ENCODE results near the gene SORCS2.
A peak's percentile ranks its signal among the peaks of the same experiment; 100 is the strongest.

Gene SORCS2

DNA sequence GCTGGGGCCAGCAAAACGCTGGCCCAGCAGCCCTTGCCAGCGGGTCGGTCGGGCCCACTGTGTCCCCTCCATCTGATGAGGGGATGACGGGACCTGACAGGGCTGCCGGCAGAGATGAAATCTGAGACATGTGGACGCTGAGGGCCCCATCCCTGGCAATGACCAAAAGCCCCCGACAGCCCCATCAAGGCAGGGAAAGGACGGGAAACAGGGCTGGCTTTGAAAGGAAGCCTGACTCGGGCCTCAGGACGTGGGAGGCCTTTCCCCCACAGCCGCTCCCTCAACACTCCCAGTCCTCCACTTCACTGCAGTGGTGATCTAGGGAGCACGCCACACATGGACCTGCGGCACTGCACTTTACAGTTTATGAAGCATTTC, 544.9 kb downstream of the SORCS2 start:
- DNase-seq: no peak
- H4K8ac ChIP-seq (ENCODE audit: low read depth, low read length): no peak overlapping the region
- no peak overlapping the region for H3K23ac ChIP-seq (ENCODE audit: low read length)
- no peaks in the 10 kb centered on the region for H3K27me3 ChIP-seq (ENCODE audit: insufficient read depth, low read length)
- H3K79me2 ChIP-seq (ENCODE audit: control insufficient read depth, insufficient read depth, low read length, poor library complexity): no peaks in the 10 kb centered on the region
- H3K36me3 ChIP-seq (ENCODE audit: control insufficient read depth in 1 of 2, insufficient read depth in 2 of 2, low read length in 2 of 2): no peaks in the 10 kb centered on the region
- H3K4me2 ChIP-seq (ENCODE audit: low read length): no peak overlapping the region
- H3K4ac ChIP-seq (ENCODE audit: low read depth, low read length): no peak overlapping the region
- no peak overlapping the region for H3K4me3 ChIP-seq (ENCODE audit: low read depth, low read length)
- H3K27ac ChIP-seq (ENCODE audit: low read depth, low read length): no peak overlapping the region
- H3K79me1 ChIP-seq (ENCODE audit: low read length): no peaks in the 10 kb centered on the region
- no peak overlapping the region for H2AFZ ChIP-seq (ENCODE audit: insufficient read depth, low read length, poor library complexity)
- no peak overlapping the region for H2AK5ac ChIP-seq (ENCODE audit: low read length)
- no peak overlapping the region for H2BK5ac ChIP-seq (ENCODE audit: low read depth, low read length, poor library complexity)
- H3K9me3 ChIP-seq (ENCODE audit: insufficient read depth, low read depth, low read length): peaks cover 4% of the 10 kb centered on the region
- H4K91ac ChIP-seq (ENCODE audit: low read depth, low read length): no peak overlapping the region
- no CpG with 5 or more reads among the region's 14 CpGs for WGBS (ENCODE audit: extremely low coverage, insufficient coverage, insufficient read length)
- no peak overlapping the region for H3K9ac ChIP-seq (ENCODE audit: low read length)
- no peak overlapping the region for H2BK12ac ChIP-seq (ENCODE audit: low read length)
- H3K4me1 ChIP-seq (ENCODE audit: control insufficient read depth in 1 of 2, insufficient read depth in 2 of 2, low read length in 2 of 2): no peaks in the 10 kb centered on the region
- no peak overlapping the region for H2BK120ac ChIP-seq (ENCODE audit: insufficient read depth, low read length, poor library complexity)
- H4K12ac ChIP-seq (ENCODE audit: low read depth, low read length): no peak overlapping the region
- no peak overlapping the region for H3K18ac ChIP-seq (ENCODE audit: low read length)
- H3K14ac ChIP-seq (ENCODE audit: low read length): no peak overlapping the region

DNA sequence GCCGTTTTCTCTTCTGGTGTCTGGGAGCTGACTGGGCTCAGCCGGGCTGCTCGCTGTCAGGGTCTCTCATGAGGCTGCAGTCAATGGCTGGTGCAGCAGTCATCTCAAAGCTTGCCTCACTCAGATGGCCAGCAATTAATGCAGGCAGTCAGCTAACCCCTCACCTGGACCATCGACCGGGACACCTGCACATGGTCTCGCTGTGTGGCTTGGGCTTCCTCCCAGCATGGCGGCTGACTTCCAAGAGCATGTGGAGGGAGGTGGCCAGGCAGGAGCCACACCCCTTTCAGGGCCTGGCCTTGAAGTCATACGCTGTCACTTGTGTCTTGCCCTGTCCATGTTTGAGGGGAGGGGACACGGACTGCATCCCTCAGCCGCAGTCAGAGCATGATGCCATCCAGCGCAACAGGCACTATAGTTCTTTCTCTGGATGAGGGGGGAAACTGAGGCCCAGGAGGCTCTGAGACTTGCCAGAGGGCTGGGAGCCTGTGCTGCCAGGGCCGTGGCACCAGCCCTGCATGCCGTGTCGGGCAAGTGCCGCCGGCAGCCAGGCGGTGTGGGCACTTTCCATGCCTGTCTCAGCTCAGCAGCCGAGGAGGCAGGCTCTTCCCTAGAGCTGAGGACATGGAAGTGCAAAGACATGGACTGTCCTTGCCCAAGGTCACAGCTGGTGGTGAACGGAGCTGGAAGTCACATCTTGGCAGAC, 545.6 kb downstream of the SORCS2 start:
- Histone ChIP-seq H3K14ac (ENCODE audit: low read length) (no peak overlapping the region), H2BK5ac (ENCODE audit: low read depth, low read length, poor library complexity) (no peak overlapping the region), H2BK12ac (ENCODE audit: low read length) (no peak overlapping the region), H3K4me3 (ENCODE audit: low read depth, low read length) (peak overlapping the region; percentile 39), H4K91ac (ENCODE audit: low read depth, low read length) (no peak overlapping the region), H2BK120ac (ENCODE audit: insufficient read depth, low read length, poor library complexity) (no peak overlapping the region), H3K23ac (ENCODE audit: low read length) (no peak overlapping the region), H3K4ac (ENCODE audit: low read depth, low read length) (no peak overlapping the region), H3K4me2 (ENCODE audit: low read length) (no peak overlapping the region), H3K79me2 (ENCODE audit: control insufficient read depth, insufficient read depth, low read length, poor library complexity) (no peaks in the 10 kb centered on the region), H3K9ac (ENCODE audit: low read length) (no peak overlapping the region), H3K36me3 (ENCODE audit: control insufficient read depth in 1 of 2, insufficient read depth in 2 of 2, low read length in 2 of 2) (no peaks in the 10 kb centered on the region), H4K8ac (ENCODE audit: low read depth, low read length) (no peak overlapping the region), H3K27me3 (ENCODE audit: insufficient read depth, low read length) (no peaks in the 10 kb centered on the region), H3K18ac (ENCODE audit: low read length) (no peak overlapping the region), H3K4me1 (ENCODE audit: control insufficient read depth in 1 of 2, insufficient read depth in 2 of 2, low read length in 2 of 2) (no peaks in the 10 kb centered on the region), H3K9me3 (ENCODE audit: insufficient read depth, low read depth, low read length) (peaks cover 4% of the 10 kb centered on the region), H2AFZ (ENCODE audit: insufficient read depth, low read length, poor library complexity) (no peak overlapping the region), H2AK5ac (ENCODE audit: low read length) (no peak overlapping the region), H3K79me1 (ENCODE audit: low read length) (no peaks in the 10 kb centered on the region), H3K27ac (ENCODE audit: low read depth, low read length) (no peak overlapping the region), H4K12ac (ENCODE audit: low read depth, low read length) (no peak overlapping the region)
- no CpG with 5 or more reads among the region's 19 CpGs for WGBS (ENCODE audit: extremely low coverage, insufficient coverage, insufficient read length)
- DNase-seq: no peak

DNA sequence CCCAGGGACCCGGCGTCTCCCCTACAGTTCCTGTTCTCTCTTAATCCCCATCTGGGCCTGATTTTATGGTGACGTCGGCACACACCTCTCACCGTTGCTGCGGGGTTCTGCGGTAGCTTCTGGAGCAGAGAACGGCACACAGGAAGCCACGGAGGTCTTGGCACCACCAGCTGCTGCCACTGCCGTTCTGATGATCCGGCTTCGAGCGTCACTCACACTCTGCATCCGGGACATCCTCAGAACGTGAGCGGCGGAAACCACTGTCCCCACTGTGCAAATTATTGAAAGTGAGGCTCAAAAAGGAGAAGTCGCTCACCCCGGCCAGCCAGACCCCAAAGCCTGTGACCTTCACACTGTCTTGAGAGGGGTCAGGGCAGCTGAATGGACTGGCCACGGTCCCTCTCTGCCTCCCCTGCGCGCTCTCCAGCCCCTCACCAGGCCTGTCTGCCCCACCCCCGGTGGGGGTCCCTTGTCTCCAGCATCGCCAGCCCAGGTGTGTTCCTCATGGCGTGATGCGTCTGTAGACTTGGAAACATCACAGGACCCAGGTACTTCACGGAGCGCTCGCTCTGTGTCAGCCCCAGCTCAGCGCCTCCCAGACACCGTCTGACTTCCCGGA, 546.2 kb downstream of the SORCS2 start:
- H3K18ac ChIP-seq (ENCODE audit: low read length): no peak overlapping the region
- H3K36me3 ChIP-seq (ENCODE audit: control insufficient read depth in 1 of 2, insufficient read depth in 2 of 2, low read length in 2 of 2): no peaks in the 10 kb centered on the region
- H2AFZ ChIP-seq (ENCODE audit: insufficient read depth, low read length, poor library complexity): no peak overlapping the region
- H3K4ac ChIP-seq (ENCODE audit: low read depth, low read length): no peak overlapping the region
- H2AK5ac ChIP-seq (ENCODE audit: low read length): no peak overlapping the region
- H3K79me2 ChIP-seq (ENCODE audit: control insufficient read depth, insufficient read depth, low read length, poor library complexity): no peaks in the 10 kb centered on the region
- no peak overlapping the region for H2BK12ac ChIP-seq (ENCODE audit: low read length)
- H3K9me3 ChIP-seq (ENCODE audit: insufficient read depth, low read depth, low read length): peaks cover 4% of the 10 kb centered on the region
- no peak overlapping the region for H3K4me3 ChIP-seq (ENCODE audit: low read depth, low read length)
- no peak overlapping the region for H3K14ac ChIP-seq (ENCODE audit: low read length)
- no peaks in the 10 kb centered on the region for H3K4me1 ChIP-seq (ENCODE audit: control insufficient read depth in 1 of 2, insufficient read depth in 2 of 2, low read length in 2 of 2)
- no CpG with 5 or more reads among the region's 32 CpGs for WGBS (ENCODE audit: extremely low coverage, insufficient coverage, insufficient read length)
- H4K12ac ChIP-seq (ENCODE audit: low read depth, low read length): no peak overlapping the region
- H3K4me2 ChIP-seq (ENCODE audit: low read length): no peak overlapping the region
- H2BK120ac ChIP-seq (ENCODE audit: insufficient read depth, low read length, poor library complexity): no peak overlapping the region
- DNase-seq: no peak
- H3K27ac ChIP-seq (ENCODE audit: low read depth, low read length): no peak overlapping the region
- H4K91ac ChIP-seq (ENCODE audit: low read depth, low read length): no peak overlapping the region
- H2BK5ac ChIP-seq (ENCODE audit: low read depth, low read length, poor library complexity): no peak overlapping the region
- no peak overlapping the region for H4K8ac ChIP-seq (ENCODE audit: low read depth, low read length)
- no peak overlapping the region for H3K9ac ChIP-seq (ENCODE audit: low read length)
- no peaks in the 10 kb centered on the region for H3K79me1 ChIP-seq (ENCODE audit: low read length)
- H3K23ac ChIP-seq (ENCODE audit: low read length): no peak overlapping the region
- H3K27me3 ChIP-seq (ENCODE audit: insufficient read depth, low read length): no peaks in the 10 kb centered on the region

- H3K9me3 ChIP-seq (ENCODE audit: insufficient read depth, low read depth, low read length): peaks cover 4% of the 10 kb centered on the region
- WGBS (ENCODE audit: extremely low coverage, insufficient coverage, insufficient read length): no CpG with 5 or more reads among the region's 37 CpGs
- no peaks in the 10 kb centered on the region for H3K27me3 ChIP-seq (ENCODE audit: insufficient read depth, low read length)
- no peak overlapping the region for H2AK5ac ChIP-seq (ENCODE audit: low read length)
- no peak overlapping the region for H4K8ac ChIP-seq (ENCODE audit: low read depth, low read length)
- no peak overlapping the region for H2BK120ac ChIP-seq (ENCODE audit: insufficient read depth, low read length, poor library complexity)
- H4K12ac ChIP-seq (ENCODE audit: low read depth, low read length): no peak overlapping the region
- no peak overlapping the region for H3K4me2 ChIP-seq (ENCODE audit: low read length)
- H2BK12ac ChIP-seq (ENCODE audit: low read length): no peak overlapping the region
- no peak overlapping the region for H3K18ac ChIP-seq (ENCODE audit: low read length)
- no peak overlapping the region for H3K23ac ChIP-seq (ENCODE audit: low read length)
- no peak for DNase-seq
- no peak overlapping the region for H3K27ac ChIP-seq (ENCODE audit: low read depth, low read length)
- H3K79me1 ChIP-seq (ENCODE audit: low read length): no peaks in the 10 kb centered on the region
- no peak overlapping the region for H3K4me3 ChIP-seq (ENCODE audit: low read depth, low read length)
- H3K36me3 ChIP-seq (ENCODE audit: control insufficient read depth in 1 of 2, insufficient read depth in 2 of 2, low read length in 2 of 2): no peaks in the 10 kb centered on the region
- no peak overlapping the region for H3K9ac ChIP-seq (ENCODE audit: low read length)
- H3K14ac ChIP-seq (ENCODE audit: low read length): no peak overlapping the region
- H3K4ac ChIP-seq (ENCODE audit: low read depth, low read length): no peak overlapping the region
- no peak overlapping the region for H2AFZ ChIP-seq (ENCODE audit: insufficient read depth, low read length, poor library complexity)
- H2BK5ac ChIP-seq (ENCODE audit: low read depth, low read length, poor library complexity): no peak overlapping the region
- H3K79me2 ChIP-seq (ENCODE audit: control insufficient read depth, insufficient read depth, low read length, poor library complexity): no peaks in the 10 kb centered on the region
- no peak overlapping the region for H4K91ac ChIP-seq (ENCODE audit: low read depth, low read length)
- H3K4me1 ChIP-seq (ENCODE audit: control insufficient read depth in 1 of 2, insufficient read depth in 2 of 2, low read length in 2 of 2): no peaks in the 10 kb centered on the region
Measured at GRCh38 chr4:7739077-7739917, 547.0 kb downstream of the SORCS2 start.

Data from trophoblast cell (in vitro differentiated cells and primary cell).